GM19023 (cell line): ENCODE results near the gene SPSB1.
"Not testable (repeated sequence)": the region's sequence is repeated elsewhere in the genome, so short reads cannot be mapped to it uniquely, and the experiment has no call there.

Experiments used
- ATAC-seq: cut with Tn5 transposase; IDR thresholded peaks from one replicate; pipeline ENCODE4 v1.9.1; 2021; ENCODE audit warnings: mild to moderate bottlenecking, moderate library complexity; ENCODE audit not compliant: unreplicated experiment

Gene SPSB1

GRCh38 chr1:9385392-9385791 is 92.7 kb downstream of the SPSB1 start:
- ATAC-seq = not testable (repeated sequence)

- no peak for ATAC-seq
These were observed 93.3 kb downstream of the SPSB1 start for GRCh38 chr1:9385801-9386573.

- no peak for ATAC-seq
These were observed 95.9 kb downstream of the SPSB1 start for GRCh38 chr1:9388335-9389180.

GRCh38 chr1:9389968-9390367 is 97.3 kb downstream of the SPSB1 start:
- no peak for ATAC-seq

GRCh38 chr1:9391620-9392019 is 98.9 kb downstream of the SPSB1 start:
- no peak for ATAC-seq

- no peak for ATAC-seq
These were observed 101.3 kb downstream of the SPSB1 start for GRCh38 chr1:9394010-9394409.

- ATAC-seq = no peak
These were observed 102.3 kb downstream of the SPSB1 start for GRCh38 chr1:9395018-9395417.

- ATAC-seq = no peak
These were observed 104.4 kb downstream of the SPSB1 start for GRCh38 chr1:9397047-9397446.

- ATAC-seq = no peak
These were observed 105.4 kb downstream of the SPSB1 start for GRCh38 chr1:9397997-9398526.

- no peak for ATAC-seq
These were observed 107.1 kb downstream of the SPSB1 start for GRCh38 chr1:9399510-9400424.

- ATAC-seq = no peak
These were observed 107.9 kb downstream of the SPSB1 start for GRCh38 chr1:9400425-9401079.

GRCh38 chr1:9401080-9401453 is 108.4 kb downstream of the SPSB1 start:
- no peak for ATAC-seq

GRCh38 chr1:9402256-9402616 is 109.5 kb downstream of the SPSB1 start:
- no peak for ATAC-seq

GRCh38 chr1:9402717-9403225 is 110.1 kb downstream of the SPSB1 start:
- ATAC-seq = no peak

- no peak for ATAC-seq
These were observed 111.6 kb downstream of the SPSB1 start for GRCh38 chr1:9404117-9404914.

GRCh38 chr1:9406111-9406510 is 113.4 kb downstream of the SPSB1 start:
- no peak for ATAC-seq

GRCh38 chr1:9410737-9411297 is 118.1 kb downstream of the SPSB1 start:
- no peak for ATAC-seq

GRCh38 chr1:9413071-9413876 is 120.6 kb downstream of the SPSB1 start:
- ATAC-seq = peak; percentile 78
